NCI-H345 (cell line): ENCODE results near the gene ZG16B.

Experiments used
- DNase-seq: peaks from one replicate; lab custom pipeline; 2025; lab: John Stamatoyannopoulos, UW

Gene ZG16B

GRCh38 chr16:2829501-2830354, at the start of gene ZG16B:
Gene ZG16B (plus strand): TSS chr16:2830303. CDS start chr16:2830442, 139 bp downstream.
- DNase-seq, result no peak

GRCh38 chr16:2782583-2783351, 47.3 kb upstream of the ZG16B start:
- no peak for DNase-seq

- DNase-seq, result no peak
These were observed 46.3 kb upstream of the ZG16B start for GRCh38 chr16:2783581-2784357.

- DNase-seq, result peak; percentile 22
These were observed 45.6 kb upstream of the ZG16B start for GRCh38 chr16:2784358-2785100.

- no peak for DNase-seq
These were observed 44.8 kb upstream of the ZG16B start for GRCh38 chr16:2785101-2785991.

- DNase-seq, result no peak
These were observed 43.9 kb upstream of the ZG16B start for GRCh38 chr16:2786061-2786825.

- DNase-seq, result no peak
These were observed 43.3 kb upstream of the ZG16B start for GRCh38 chr16:2786826-2787151.

GRCh38 chr16:2787406-2787805, 42.7 kb upstream of the ZG16B start, which contains the start of gene PRSS33:
Gene PRSS33 (minus strand): TSS chr16:2787560. CDS start chr16:2786547, 1,013 bp downstream.
- DNase-seq, result no peak

GRCh38 chr16:2787961-2788360, 42.1 kb upstream of the ZG16B start:
- no peak for DNase-seq

- no peak for DNase-seq
These were observed 39.5 kb upstream of the ZG16B start for GRCh38 chr16:2790631-2791030.

- DNase-seq, result no peak
These were observed 38.9 kb upstream of the ZG16B start for GRCh38 chr16:2791174-2791573.

GRCh38 chr16:2792940-2793339, 37.2 kb upstream of the ZG16B start:
- no peak for DNase-seq

GRCh38 chr16:2795395-2796143, 34.5 kb upstream of the ZG16B start:
- DNase-seq, result no peak

GRCh38 chr16:2798723-2799204, 31.3 kb upstream of the ZG16B start:
- no peak for DNase-seq

GRCh38 chr16:2799205-2799858, 30.8 kb upstream of the ZG16B start:
- DNase-seq, result no peak

- DNase-seq, result no peak
These were observed 30.3 kb upstream of the ZG16B start for GRCh38 chr16:2799859-2800226.

- no peak for DNase-seq
These were observed 26.4 kb upstream of the ZG16B start for GRCh38 chr16:2803545-2804195.

- DNase-seq, result no peak
These were observed 25.4 kb upstream of the ZG16B start for GRCh38 chr16:2804728-2805127.
